GM18519 (cell line): Measurements from ENCODE around the gene CEP152.
A peak's percentile ranks its signal among the peaks of the same experiment; 100 is the strongest.
"Not testable (repeated sequence)": the region's sequence is repeated elsewhere in the genome, so short reads cannot be mapped to it uniquely, and the experiment has no call there.

Experiments
- ATAC-seq: cut with Tn5 transposase; IDR thresholded peaks from one replicate; pipeline ENCODE4 v1.9.1; 2021; ENCODE audit warnings: mild to moderate bottlenecking, moderate library complexity; ENCODE audit not compliant: unreplicated experiment, low FRiP score

CEP152 gene

DNA sequence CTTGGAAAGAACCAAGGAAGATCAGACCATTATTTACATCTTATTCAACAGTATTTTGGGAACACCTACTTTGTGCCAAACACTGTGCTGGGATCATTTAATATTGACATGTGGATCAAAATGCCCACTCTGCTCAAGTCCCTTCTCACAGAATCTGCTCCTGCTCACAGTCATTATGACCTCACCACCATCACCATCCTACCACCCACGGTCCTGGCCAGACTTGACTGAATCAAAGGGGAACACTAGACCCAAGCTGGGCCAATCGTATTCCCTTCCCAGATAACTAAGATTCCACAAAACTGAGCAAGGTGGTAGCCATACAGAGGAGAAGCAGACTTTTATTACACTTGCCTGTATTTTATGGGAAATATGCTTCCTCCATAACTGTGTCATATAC, 3.4 kb upstream of the CEP152 start:
- no peak for ATAC-seq

- no peak for ATAC-seq
These were observed 573 bp upstream of the CEP152 start for GRCh38 chr15:48811325-48811958.

DNA sequence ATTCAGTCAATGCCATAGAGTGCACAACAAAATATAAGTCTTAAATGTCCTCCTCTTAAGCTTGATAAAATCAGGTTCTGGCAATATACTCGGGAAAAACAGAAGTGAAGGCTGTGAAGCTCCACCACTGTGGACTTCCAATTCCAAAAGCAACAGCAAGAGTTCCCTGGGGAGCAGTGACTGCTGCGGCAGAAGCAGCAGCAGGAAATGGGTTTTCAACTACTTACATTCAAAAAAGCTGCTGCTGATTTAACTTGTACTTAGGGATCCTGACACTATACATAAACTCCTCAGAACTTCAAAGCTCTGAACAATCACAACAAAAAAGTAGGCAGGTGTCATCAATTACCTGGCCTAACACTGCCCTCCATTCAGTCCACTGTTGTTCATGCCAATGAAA, 4.7 kb downstream of the CEP152 start:
- no peak for ATAC-seq

DNA sequence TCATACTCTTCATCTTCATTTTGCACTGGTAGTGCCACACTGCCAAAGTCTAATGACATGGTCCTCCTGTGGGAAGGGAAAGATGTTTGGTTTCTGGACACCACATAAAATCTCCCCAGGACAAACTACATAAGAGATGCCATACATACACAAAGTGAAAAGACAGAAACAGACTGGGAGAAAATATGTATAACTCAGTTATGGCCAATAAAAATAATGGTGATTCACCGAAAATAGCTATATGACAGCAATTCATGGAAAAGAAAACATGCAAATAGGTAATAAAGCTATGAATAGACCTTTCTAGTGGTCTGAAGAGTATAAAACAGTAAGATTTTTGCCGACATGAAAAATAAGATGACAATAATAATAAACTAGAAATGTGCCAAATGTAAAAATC, 5.3 kb downstream of the CEP152 start:
- ATAC-seq, result no peak

GRCh38 chr15:48803877-48804276, 7.0 kb downstream of the CEP152 start:
- ATAC-seq, result no peak

- ATAC-seq, result no peak
These were observed 8.0 kb downstream of the CEP152 start for GRCh38 chr15:48802867-48803266.

- ATAC-seq, result no peak
These were observed 8.6 kb downstream of the CEP152 start for GRCh38 chr15:48802257-48802656.

DNA sequence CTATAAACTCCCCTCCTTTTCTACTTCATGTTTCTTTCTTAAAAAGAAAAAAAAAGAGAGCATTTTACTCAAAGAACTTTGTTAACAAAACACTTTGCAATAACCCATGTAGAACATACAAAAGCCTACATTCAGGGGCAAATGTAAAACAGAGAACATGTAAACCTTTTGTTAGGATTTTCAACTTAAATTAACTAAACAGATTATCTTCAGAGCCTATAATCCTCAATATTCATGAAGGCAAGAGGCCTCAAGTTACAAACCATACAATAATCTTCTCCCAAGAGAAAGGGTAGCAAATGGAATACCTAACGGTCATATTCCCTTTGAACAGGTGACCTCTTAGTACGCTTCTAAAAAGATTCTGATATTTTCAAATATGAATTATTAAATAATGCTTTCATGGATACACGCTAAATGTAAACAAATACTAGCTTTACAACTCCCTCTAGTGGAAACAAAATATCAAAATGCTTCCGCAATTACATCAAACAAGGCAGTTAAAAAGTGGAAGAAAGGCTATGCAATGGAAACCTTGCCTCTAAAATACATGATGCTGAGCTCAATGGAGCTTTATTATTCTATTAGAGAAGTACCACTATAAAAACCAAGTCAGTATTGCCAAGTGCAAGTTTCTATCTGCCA, 9.9 kb downstream of the CEP152 start:
- ATAC-seq, result no peak

GRCh38 chr15:48800245-48800644, 10.6 kb downstream of the CEP152 start:
- ATAC-seq, result no peak

DNA sequence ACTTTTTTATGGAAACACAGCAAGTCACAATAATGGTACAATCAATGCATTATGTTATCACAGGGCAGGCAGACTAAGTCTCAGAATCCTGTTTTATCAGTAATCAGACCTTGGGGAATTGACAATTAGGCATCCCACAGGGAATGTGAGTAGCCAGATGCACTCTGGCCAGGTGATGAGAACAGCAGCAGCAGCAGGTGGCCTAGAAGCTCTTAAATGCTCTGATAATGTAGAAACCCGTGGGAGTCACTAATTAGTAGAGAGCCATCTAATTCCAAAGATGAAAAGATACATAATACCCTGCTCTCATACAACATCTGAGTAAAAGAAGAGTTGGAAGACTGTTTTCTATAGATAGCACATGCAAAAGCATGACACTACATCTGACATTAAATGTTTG, 12.6 kb downstream of the CEP152 start:
- ATAC-seq, result no peak

DNA sequence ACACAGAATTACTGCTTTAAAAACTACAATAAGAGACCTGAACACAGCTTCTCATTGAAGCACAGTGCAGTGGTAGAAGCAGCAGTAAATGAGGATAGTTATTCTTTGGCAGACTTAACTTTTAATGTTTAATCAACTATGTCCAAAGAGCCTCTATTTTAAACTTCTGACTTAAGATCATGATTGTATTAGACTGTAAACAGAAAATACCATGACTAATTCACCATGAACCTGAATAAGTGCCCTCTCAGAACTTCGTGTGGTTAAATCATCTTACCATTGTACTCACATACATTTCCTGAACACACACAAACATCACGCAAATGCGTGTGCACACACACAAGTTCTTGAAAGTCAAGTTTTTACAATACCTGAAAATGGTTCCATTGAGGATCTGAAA, 13.9 kb downstream of the CEP152 start:
- ATAC-seq, result no peak

GRCh38 chr15:48796521-48796920, 14.3 kb downstream of the CEP152 start:
- no peak for ATAC-seq

DNA sequence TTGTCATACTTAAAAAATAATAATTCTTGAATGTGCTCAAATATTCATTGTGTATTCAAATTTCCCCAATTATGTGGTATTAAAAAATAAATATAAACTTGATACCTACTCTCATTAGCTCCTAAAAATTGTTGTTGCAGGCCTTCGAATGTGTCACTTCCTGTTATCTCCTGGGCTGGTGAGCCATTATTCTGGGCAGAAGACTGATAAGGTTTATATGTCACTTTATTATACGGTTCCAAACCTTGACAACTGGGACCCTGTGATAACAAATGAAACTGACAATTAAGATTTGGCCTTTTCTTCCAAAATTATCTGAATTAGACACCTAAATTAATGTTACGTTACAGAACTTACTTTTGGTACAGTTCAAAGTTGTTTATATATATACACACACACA, 15.0 kb downstream of the CEP152 start:
- ATAC-seq, result no peak

DNA sequence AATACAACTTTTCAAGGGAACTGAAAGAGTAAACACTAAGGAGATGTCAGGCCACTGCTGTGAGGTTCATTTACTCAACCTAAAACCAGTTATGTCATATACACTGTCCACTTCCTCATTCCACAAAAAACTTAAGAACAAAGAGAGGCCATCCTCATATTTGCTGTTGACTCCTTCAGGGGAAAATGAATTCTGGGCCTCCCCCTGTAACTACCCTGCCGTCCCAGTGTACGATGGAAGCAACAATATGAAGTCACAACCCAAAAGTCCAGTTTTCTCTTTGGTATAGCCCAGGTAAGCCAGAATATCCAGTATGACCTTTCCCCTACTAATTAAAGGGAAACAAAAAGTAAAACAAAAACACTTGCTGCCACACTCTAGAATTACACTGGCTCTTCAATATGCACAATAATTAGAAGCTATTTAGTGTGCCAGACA, 16.2 kb downstream of the CEP152 start:
- ATAC-seq, result peak; percentile 84

- no peak for ATAC-seq
These were observed 18.5 kb downstream of the CEP152 start for GRCh38 chr15:48792408-48792807.

- ATAC-seq, result not testable (repeated sequence)
These were observed 20.3 kb downstream of the CEP152 start for GRCh38 chr15:48790466-48791115.

GRCh38 chr15:48785712-48786111, 25.2 kb downstream of the CEP152 start:
- ATAC-seq, result no peak

DNA sequence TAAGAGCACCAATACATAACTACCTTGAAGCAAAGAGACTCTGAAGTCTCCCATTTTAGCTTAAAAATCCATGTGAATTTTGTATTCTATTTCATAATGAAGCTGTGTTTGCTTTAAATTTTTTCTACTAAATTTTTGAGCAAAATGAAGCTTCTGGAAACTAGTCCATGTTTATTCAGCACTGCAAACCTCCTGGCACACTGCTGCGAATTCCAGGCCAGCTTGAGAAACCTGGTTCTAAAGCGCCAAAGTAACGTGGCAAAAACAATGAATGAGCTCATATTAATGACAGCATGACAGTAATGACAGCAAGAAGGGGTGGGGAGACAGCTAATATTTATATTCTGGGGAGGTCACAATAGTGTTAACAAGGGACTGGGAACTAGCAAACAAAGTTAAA, 25.7 kb downstream of the CEP152 start:
- ATAC-seq, result no peak

- no peak for ATAC-seq
These were observed 26.1 kb downstream of the CEP152 start for GRCh38 chr15:48784756-48785155.

DNA sequence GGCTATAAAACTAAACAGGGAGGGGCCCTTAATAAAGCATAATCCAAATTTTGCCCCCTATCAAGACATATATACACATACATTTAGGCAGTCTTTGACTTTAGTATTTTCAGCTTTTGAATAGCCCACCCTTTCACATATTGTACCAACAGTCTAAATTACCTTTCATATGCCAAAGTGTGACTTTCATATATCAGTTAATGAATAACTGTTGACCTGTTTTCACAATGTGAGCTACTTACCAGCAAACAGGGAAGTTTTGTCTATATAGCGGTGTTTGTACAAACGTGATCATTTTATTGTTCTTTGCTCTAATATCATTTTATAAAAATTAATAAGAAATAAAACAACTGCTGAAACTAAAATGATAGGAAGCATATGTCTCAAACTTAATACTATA, 28.0 kb downstream of the CEP152 start:
- ATAC-seq, result no peak

DNA sequence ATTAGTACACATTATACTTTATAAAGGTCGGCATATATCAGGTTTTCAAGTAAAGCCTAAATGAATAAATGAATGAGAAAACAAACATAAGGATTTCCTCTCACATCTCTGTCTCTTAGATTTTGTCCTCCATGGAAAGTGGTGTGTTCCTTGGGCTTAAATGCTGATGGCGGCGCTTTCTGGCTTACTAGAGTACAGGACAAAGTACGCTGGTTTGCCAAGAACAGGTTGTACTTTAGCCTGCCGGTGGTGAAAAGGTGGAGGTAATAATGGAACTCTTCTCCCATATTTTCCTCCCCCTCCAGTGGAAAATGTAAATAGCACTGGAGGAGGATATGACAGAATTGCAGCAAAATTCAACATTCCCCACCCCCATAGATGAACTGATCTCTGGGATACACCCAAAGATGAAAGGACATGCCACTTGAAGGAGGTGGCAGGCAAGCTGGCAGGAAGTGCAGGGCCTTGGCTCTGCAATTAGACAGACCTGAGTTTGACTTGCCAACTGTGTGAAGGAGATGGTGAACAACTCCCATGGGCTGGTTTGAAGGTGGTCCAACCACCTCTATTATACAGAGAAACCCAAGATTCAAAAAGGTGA, 29.3 kb downstream of the CEP152 start:
- ATAC-seq, result no peak

GRCh38 chr15:48781017-48781416, 29.9 kb downstream of the CEP152 start:
- no peak for ATAC-seq
